OCI-LY7 (cell line): Measurements from ENCODE around the gene GEMIN7.

Experiments
- EZH2phosphoT487 ChIP-seq: fragments of 200-600 bp; sonication (generic); IDR thresholded peaks from 2 replicates; pipeline ENCODE4 v1.6.1; 2018; ENCODE audit warnings: low read depth, borderline replicate concordance, mild to moderate bottlenecking, mixed run types, antibody characterized with exemption, low read length, moderate library complexity, mixed read lengths
- TF ChIP-seq, protein P1 (sequence below): fragments of 200-600 bp; sonication (generic); conservative IDR thresholded peaks from 2 replicates; pipeline ENCODE4 v1.5.1; 2014; ENCODE audit warnings: mild to moderate bottlenecking, antibody characterized with exemption, low read length, moderate library complexity, mixed read lengths

GRCh38 chr19:45061965-45062364 is 17.1 kb upstream of the GEMIN7 start:
- TF ChIP-seq, protein P1, sequence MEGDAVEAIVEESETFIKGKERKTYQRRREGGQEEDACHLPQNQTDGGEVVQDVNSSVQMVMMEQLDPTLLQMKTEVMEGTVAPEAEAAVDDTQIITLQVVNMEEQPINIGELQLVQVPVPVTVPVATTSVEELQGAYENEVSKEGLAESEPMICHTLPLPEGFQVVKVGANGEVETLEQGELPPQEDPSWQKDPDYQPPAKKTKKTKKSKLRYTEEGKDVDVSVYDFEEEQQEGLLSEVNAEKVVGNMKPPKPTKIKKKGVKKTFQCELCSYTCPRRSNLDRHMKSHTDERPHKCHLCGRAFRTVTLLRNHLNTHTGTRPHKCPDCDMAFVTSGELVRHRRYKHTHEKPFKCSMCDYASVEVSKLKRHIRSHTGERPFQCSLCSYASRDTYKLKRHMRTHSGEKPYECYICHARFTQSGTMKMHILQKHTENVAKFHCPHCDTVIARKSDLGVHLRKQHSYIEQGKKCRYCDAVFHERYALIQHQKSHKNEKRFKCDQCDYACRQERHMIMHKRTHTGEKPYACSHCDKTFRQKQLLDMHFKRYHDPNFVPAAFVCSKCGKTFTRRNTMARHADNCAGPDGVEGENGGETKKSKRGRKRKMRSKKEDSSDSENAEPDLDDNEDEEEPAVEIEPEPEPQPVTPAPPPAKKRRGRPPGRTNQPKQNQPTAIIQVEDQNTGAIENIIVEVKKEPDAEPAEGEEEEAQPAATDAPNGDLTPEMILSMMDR = no peak
- no peak for TF ChIP-seq EZH2phosphoT487
